A673 (cell line): ENCODE results near the gene MBNL2. TPM values are rescaled to one million over a fixed set of nuclear protein-coding genes. Genes with fewer than 3 reads are reported as not detected.

Source experiments
- BruUV-seq: library from RNA; stranded (reverse); fragments of 400-500 nt; replicated peaks from 2 replicates; lab custom pipeline; 2021; lab: Mats Ljungman, UMichigan
- CTCF ChIA-PET: fragments of 300-600 bp; sonication (Branson Sonifier 250); formaldehyde crosslinking; loops from one replicate; lab custom pipeline; 2022; ENCODE audit warnings: antibody characterized with exemption; lab: Charles Lee
- POLR2A ChIA-PET: fragments of 300-600 bp; sonication (Branson Sonifier 250); formaldehyde crosslinking; loops from one replicate; lab custom pipeline; 2022; ENCODE audit warnings: antibody characterized with exemption; ENCODE audit not compliant: low non-redundant PET; lab: Charles Lee
- DNase-seq: peaks from one replicate; pipeline ENCODE4 v3.0.0-alpha.2; 2015; ENCODE audit warnings: low spot score
- H3K27ac ChIP-seq: fragments of 200-600 bp; sonication (generic); 2 replicates; pipeline ENCODE4 v1.5.1; 2016; ENCODE audit warnings: mixed run types, low read depth, mild to moderate bottlenecking, mixed read lengths, antibody characterized with exemption, low read length; ENCODE audit not compliant: poor library complexity, severe bottlenecking
- H3K27me3 ChIP-seq: fragments of 200-600 bp; sonication (generic); replicated peaks from 2 replicates; pipeline ENCODE4 v1.6.1; 2017; ENCODE audit warnings: mixed run types, low read depth, mild to moderate bottlenecking, mixed read lengths, antibody characterized with exemption, low read length; ENCODE audit not compliant: insufficient read depth, poor library complexity
- H3K36me3 ChIP-seq: fragments of 200-600 bp; sonication (generic); 2 replicates; pipeline ENCODE4 v1.6.1; 2016; ENCODE audit warnings: mixed run types, mild to moderate bottlenecking, mixed read lengths, antibody characterized with exemption, low read length; ENCODE audit not compliant: insufficient read depth, poor library complexity, severe bottlenecking
- H3K4me1 ChIP-seq: fragments of 200-600 bp; sonication (generic); 2 replicates; pipeline ENCODE4 v1.6.1; 2017; ENCODE audit warnings: mixed run types, mild to moderate bottlenecking, mixed read lengths, antibody characterized with exemption, low read length; ENCODE audit not compliant: insufficient read depth, poor library complexity, severe bottlenecking
- H3K4me3 ChIP-seq: fragments of 200-600 bp; sonication (generic); 2 replicates; pipeline ENCODE4 v1.5.1; 2016; ENCODE audit warnings: low read depth, mixed run types, mild to moderate bottlenecking, mixed read lengths, low read length; ENCODE audit not compliant: poor library complexity, severe bottlenecking
- H3K9me3 ChIP-seq: fragments of 200-600 bp; sonication (generic); 2 replicates; pipeline ENCODE4 v1.6.1; 2016; ENCODE audit warnings: mixed run types, low read depth, mild to moderate bottlenecking, mixed read lengths, antibody characterized with exemption, low read length; ENCODE audit not compliant: poor library complexity, severe bottlenecking
- CTCF ChIP-seq: fragments of 300-800, 200-600 bp; sonication (generic); conservative IDR thresholded peaks from 2 replicates; pipeline ENCODE4 v1.5.1; 2017; ENCODE audit warnings: low read depth, mild to moderate bottlenecking, antibody characterized with exemption, low read length, moderate library complexity, mixed read lengths
- EZH2 ChIP-seq: fragments of 200-600 bp; sonication (generic); IDR thresholded peaks from 2 replicates; pipeline ENCODE4 v1.6.1; 2017; ENCODE audit warnings: borderline replicate concordance, low read depth, mild to moderate bottlenecking, mixed read lengths, antibody characterized with exemption, low read length; ENCODE audit not compliant: poor library complexity, severe bottlenecking
- intact Hi-C: fragments of 100-400 bp; cut with micrococcal nuclease; formaldehyde crosslinking; loops from one replicate; pipeline ENCODE4 v1.10.0; 2022; ENCODE audit not compliant: unreplicated experiment
- total RNA-seq: library from RNA; stranded (reverse); gene quantifications from 2 replicates; pipeline ENCODE4 v1.2.3, GENCODE V29; 2021

Gene MBNL2
- total RNA-seq, 1 experiment from 2014 or later = 12.0 TPM

DNA sequence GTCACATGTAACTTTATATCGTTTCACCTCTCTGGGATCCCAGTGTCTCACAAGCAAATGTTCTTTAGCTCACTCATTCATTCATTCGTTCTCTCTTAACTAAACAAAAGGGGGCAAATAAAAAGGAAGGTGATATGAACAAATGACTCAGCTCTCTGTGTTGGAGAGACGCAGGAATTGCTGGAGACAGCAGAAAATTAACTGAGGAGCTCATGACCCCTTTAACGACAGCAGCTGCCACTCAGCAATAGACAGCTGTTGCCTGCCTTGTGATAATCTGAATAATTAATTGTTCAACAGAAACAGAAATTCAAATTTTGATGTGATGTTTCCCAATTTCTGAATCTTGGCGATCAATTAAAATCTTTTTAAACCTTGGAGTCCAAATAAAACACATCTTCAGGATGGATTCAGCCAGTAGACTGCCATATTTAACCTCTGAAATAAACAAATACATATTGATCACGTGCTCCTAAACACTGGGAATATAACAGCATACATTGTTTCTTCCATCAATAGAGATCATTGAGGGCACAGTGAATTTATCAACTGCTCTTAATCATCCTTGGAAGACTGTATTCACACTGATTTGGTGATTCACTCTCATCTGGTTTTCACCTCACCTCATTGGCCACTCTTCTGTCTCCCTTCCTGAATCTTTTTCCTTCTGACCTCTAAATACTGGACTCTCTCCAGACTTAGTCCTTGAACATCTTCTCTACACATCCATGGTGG, 63.3 kb downstream of the MBNL2 start:
- no peak overlapping the region for H3K27ac ChIP-seq

GRCh38 chr13:97286317-97287046, 64.3 kb downstream of the MBNL2 start:
- TF ChIP-seq EZH2 = no peak
- no peak for TF ChIP-seq CTCF
- CTCF ChIA-PET = no interaction called here
- no peaks in the 10 kb centered on the region for H3K9me3 ChIP-seq
- intact Hi-C loops = no loop called here
- no peaks in the 10 kb centered on the region for H3K27me3 ChIP-seq
- no peak overlapping the region for H3K27ac ChIP-seq
- no peaks in the 10 kb centered on the region for H3K36me3 ChIP-seq
- BruUV-seq = no TSS peak
- POLR2A ChIA-PET = no interaction called here
- DNase-seq = no peak
- H3K4me3 ChIP-seq = no peak overlapping the region
- H3K4me1 ChIP-seq = no peaks in the 10 kb centered on the region

More for the DNA sequence above, 63.3 kb downstream of the MBNL2 start:
- no peak for DNase-seq
- Histone ChIP-seq H3K36me3 (no peaks in the 10 kb centered on the region), H3K9me3 (no peaks in the 10 kb centered on the region), H3K4me1 (no peaks in the 10 kb centered on the region), H3K4me3 (no peak overlapping the region), H3K27me3 (no peaks in the 10 kb centered on the region)
- BruUV-seq = no TSS peak
- CTCF ChIA-PET = no interaction called here
- TF ChIP-seq EZH2 = no peak
- TF ChIP-seq CTCF = no peak
- POLR2A ChIA-PET = no interaction called here
- intact Hi-C loops = no loop called here

DNA sequence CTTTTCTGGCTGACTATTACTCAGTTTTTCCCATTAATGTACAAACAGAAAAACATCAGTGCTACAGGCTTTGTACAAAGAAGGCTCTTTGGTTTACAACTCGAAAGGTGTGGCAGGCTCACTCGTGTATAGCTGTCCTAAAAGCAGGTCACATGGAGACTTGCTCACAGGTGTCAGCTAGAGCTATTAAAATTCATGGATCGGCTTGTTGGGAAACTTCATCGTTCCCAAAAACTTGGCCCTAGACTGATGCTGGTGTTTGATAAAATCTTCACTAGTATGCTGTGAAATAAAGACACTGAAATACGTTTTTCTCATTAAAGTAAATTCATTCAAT, 64.9 kb downstream of the MBNL2 start:
- H3K27me3 ChIP-seq = no peaks in the 10 kb centered on the region
- ChIA-PET POLR2A (no interaction called here), CTCF (no interaction called here)
- H3K36me3 ChIP-seq = no peaks in the 10 kb centered on the region
- intact Hi-C loops = no loop called here
- no peak overlapping the region for H3K4me3 ChIP-seq
- TF ChIP-seq EZH2 (no peak), CTCF (no peak)
- no peaks in the 10 kb centered on the region for H3K9me3 ChIP-seq
- no peak for DNase-seq
- no TSS peak for BruUV-seq
- no peak overlapping the region for H3K27ac ChIP-seq
- no peaks in the 10 kb centered on the region for H3K4me1 ChIP-seq
